Activated T-helper 9 cell treated with anti-CD3 and anti-CD28 coated beads, Interleukin-2, amount 50 U/mL, for 16 hours (primary cell): Measurements from ENCODE around the gene TM9SF1.

Experiments
- DNase-seq: peaks from one replicate; pipeline ENCODE4 v3.0.0-alpha.2; 2020; ENCODE audit warnings: low read depth

TM9SF1 gene

DNA sequence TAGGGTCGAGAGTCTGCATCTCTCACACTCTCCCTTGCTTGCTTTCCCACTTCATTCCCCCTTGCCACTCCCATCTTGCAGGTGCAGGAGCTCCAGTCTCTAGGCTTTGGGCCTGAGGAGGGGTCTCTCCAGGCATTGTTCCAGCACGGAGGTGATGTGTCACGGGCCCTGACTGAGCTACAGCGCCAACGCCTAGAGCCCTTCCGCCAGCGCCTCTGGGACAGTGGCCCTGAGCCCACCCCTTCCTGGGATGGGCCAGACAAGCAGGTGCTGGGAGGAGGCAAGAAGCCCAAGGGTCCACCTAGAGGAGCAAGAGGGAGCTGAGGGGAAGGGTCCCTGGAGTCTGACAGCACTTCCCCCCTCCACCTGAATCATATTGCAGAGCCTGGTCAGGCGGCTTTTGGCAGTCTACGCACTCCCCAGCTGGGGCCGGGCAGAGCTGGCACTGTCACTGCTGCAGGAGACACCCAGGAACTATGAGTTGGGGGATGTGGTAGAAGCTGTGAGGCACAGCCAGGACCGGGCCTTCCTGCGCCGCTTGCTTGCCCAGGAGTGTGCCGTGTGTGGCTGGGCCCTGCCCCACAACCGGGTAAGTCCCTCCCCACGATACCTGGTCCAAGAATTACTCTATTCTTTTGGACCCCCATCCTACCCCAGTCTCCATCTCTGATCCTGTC is 43.7 kb downstream of the TM9SF1 start:
- DNase-seq: no peak

- DNase-seq: no peak
These were observed 44.2 kb downstream of the TM9SF1 start for GRCh38 chr14:24150993-24151392.

GRCh38 chr14:24150567-24150966 is 44.7 kb downstream of the TM9SF1 start:
- no peak for DNase-seq

DNA sequence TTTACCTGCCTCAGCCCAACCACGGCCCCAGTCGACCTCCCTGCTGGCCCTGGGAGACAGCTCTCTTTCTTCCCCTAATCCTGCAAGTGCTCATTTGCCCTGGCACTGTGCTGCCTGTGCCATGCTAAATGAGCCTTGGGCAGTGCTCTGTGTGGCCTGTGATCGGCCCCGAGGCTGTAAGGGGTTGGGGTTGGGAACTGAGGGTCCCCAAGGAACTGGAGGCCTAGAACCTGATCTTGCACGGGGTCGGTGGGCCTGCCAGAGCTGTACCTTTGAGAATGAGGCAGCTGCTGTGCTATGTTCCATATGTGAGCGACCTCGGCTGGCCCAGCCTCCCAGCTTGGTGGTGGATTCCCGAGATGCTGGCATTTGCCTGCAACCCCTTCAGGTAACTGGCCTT is 45.2 kb downstream of the TM9SF1 start:
- no peak for DNase-seq

DNA sequence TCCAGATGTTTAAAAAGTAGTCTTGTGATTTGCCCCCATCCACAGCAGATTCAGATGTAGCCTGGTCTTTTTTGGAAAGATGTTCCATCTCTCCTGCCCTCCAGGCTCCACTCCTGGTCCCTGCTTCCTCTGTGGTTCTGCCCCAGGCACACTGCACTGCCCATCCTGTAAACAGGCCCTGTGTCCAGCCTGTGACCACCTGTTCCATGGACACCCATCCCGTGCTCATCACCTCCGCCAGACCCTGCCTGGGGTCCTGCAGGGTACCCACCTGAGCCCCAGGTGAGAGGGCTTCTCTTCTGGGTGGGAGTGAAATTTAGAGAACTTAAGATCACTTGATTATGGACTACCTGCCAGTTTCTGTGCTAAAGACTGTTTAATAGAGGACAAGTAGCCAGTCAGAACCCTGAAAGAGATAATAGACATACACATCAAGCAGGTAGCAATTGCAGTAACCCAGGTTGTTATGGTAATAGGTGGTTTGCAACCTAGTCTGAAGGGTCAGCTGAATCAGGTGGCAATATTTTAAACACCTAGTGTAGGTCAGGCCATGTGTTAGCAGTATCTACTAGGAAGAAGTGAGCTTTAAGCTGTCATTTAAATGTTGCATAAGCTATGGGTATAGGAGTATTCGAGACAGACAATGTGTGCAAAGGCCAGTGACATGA is 45.8 kb downstream of the TM9SF1 start:
- no peak for DNase-seq

GRCh38 chr14:24147761-24148428 is 47.3 kb downstream of the TM9SF1 start:
- DNase-seq: no peak

GRCh38 chr14:24146978-24147760 is 48.1 kb downstream of the TM9SF1 start, which contains the start of gene RNF31:
Gene RNF31 (plus strand): TSS chr14:24147498. CDS start chr14:24147699, 201 bp downstream.
- DNase-seq: peak; percentile 97

DNA sequence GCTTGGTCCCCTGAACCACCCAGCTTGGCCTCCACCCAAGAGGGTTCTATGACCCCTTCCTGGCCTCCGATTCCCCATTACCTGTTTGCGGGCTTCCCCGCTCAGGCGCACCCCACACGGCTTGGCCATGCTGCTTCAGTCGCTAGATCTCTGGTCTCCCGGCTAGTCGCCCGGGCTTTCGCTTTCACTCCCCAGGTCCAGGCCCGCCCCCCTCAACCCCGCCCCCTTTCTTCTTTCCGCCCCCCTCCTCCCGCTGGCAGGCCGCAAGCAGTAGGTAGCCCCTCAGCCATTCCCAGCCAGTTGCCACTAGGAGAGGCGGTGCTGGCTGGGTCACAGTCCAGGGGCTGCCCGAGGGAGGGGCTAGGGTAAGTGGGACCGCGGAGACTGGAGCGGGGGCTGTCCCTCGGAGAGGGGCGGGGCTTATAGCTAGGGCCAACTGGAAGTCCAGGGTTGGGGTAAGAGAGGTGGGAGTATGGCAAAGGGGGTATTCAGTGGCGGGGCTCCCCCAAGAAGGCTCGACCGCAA is 48.7 kb downstream of the TM9SF1 start, which contains the start of gene PSME2:
Gene PSME2 (minus strand): TSS at position 158 of the 525 bp plus-strand sequence. CDS start 29 bp downstream, at position 129.
- peak; percentile 77 for DNase-seq

GRCh38 chr14:24145690-24146452 is 49.4 kb downstream of the TM9SF1 start:
- DNase-seq: no peak

DNA sequence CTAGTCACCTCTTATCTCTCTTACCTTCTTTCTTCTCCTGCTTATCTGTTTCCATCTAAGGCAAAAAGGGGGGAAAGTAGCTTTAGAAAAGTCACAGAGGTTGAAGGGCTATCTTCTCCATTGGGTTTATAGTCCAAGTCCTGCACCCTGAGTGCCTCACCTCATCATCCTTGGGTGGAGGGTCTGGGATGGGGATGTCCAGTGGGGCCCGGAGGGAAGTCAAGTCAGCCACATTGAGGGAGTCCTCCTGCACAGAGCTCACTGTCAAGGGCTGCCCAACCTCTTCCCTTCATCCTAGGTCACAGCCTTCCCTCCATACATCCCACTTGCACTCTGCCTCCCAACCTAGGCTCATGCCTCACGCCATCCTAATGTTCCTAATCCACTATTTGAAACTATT is 50.0 kb downstream of the TM9SF1 start:
- no peak for DNase-seq

DNA sequence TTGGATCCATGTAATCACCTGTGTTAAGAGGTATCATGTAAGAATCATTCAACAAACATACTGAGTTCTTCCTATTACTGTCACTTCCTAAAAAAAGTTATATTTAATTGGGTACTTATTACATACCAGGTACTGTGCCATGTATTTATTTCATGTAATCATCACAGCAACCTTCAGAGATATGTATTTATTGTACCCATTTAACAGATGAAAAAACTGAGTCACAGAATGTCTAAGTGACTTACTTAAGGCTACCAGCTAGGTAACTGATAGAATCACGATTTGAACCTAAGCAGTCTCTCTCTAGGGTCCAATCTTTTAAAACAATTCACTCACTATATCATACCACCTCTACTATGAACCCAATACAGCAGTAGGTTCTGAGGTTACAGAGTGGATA is 50.8 kb downstream of the TM9SF1 start:
- no peak for DNase-seq

GRCh38 chr14:24143511-24143910 is 51.7 kb downstream of the TM9SF1 start:
- no peak for DNase-seq

DNA sequence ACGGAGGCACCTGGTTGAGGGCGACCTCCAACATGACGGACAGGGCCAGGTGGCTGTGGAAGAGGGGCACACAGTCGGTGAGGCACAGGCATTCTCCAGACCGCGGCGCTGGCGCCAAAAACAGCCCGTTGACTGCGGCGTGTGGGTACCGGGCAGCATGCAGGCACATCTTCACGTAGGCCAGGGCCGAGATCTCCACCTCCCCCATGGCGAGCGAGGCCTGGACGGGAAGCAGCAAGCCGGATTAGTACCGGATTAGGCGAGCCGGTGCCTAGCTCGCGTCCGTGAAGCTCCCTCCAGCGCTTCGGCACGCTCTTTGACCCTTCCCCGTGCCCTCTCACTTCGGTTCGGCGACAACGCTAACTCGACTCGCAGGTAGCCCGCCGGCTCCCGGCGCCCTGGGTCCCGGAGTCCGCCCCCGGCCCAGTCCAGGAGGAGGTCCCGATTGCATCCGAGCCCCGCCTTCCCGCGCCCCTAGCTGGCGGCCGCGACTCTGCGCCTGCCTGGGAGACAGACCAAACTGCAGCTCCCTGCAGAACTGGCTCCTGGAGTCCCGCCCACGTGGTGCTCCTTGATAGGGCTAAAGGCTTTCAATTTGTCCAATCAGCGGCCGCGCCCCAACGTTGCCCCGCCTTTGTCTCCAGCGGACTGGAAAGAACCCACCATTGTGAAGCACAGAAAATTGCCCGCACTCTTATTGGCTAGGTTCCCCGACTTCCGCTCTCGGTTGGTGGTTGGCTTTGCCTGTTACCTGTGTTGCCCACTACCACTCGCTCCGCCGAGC is 54.0 kb downstream of the TM9SF1 start, which contains the start of gene EMC9:
Gene EMC9 (minus strand): TSS at position 495 of the 784 bp plus-strand sequence. CDS start 287 bp downstream, at position 208.
- peak; percentile 99 for DNase-seq

GRCh38 chr14:24139272-24139934 is 55.8 kb downstream of the TM9SF1 start:
- no peak for DNase-seq
